ENCODE results near the gene ZSWIM6. TPM values are rescaled to one million over a fixed set of nuclear protein-coding genes. Genes with fewer than 3 reads are reported as not detected.

ZSWIM6 gene
- total RNA-seq, 6 experiments from 2014 or later = 2.8 to 7.2 (median 4.1) TPM

GRCh38 chr5:61498121-61498520, 166.1 kb downstream of the ZSWIM6 start:
- Histone ChIP-seq H3K4me3 (no peak overlapping the region), H3K27me3 (no peaks in the 10 kb centered on the region)
- DNase-seq = no peak

GRCh38 chr5:61501971-61502370, 169.9 kb downstream of the ZSWIM6 start:
- DNase-seq = no peak
- H3K4me1 ChIP-seq = peaks cover 0 to 11% (median 0%) of the 10 kb centered on the region in 4 donors
- no peak overlapping the region for H3K4me3 ChIP-seq
- ATAC-seq = no peak
- intact Hi-C loops (cut with DNase I) = no loop called here
- no peak for TF ChIP-seq CTCF (IDR thresholded peaks at IDR 0.05)
- TF ChIP-seq POLR2A (IDR thresholded peaks at IDR 0.05) = no peak
- no peaks in the 10 kb centered on the region for H3K9me3 ChIP-seq
- no peaks in the 10 kb centered on the region for H3K36me3 ChIP-seq
- WGBS (ENCODE audit: insufficient coverage, low coverage, low lambda C conversion rate, missing lambda C conversion rate) = 94% methylated on average over 3 of the region's 3 CpGs
- no peak overlapping the region for H3K27ac ChIP-seq
- no peaks in the 10 kb centered on the region for H3K27me3 ChIP-seq

More at GRCh38 chr5:61498121-61498520, 166.1 kb downstream of the ZSWIM6 start:
- Histone ChIP-seq H3K4me1 (peaks cover 0 to 5% (median 0%) of the 10 kb centered on the region in 4 donors), H3K9me3 (no peaks in the 10 kb centered on the region), H3K36me3 (peaks cover 0 to 7% (median 0%) of the 10 kb centered on the region in 4 donors), H3K27ac (no peak overlapping the region)
- WGBS (ENCODE audit: insufficient coverage, low coverage, low lambda C conversion rate, missing lambda C conversion rate) = 89% methylated on average over 5 of the region's 5 CpGs
- ATAC-seq = no peak
- intact Hi-C loops (cut with DNase I) = no loop called here
- TF ChIP-seq POLR2A (IDR thresholded peaks at IDR 0.05) = no peak
- TF ChIP-seq CTCF (IDR thresholded peaks at IDR 0.05) = no peak

GRCh38 chr5:61504143-61504770, 172.2 kb downstream of the ZSWIM6 start:
- WGBS (ENCODE audit: insufficient coverage, low coverage, low lambda C conversion rate, missing lambda C conversion rate) = 100% methylated on average over 1 of the region's 1 CpG
- Histone ChIP-seq H3K4me3 (no peak overlapping the region), H3K27me3 (no peaks in the 10 kb centered on the region), H3K9me3 (no peaks in the 10 kb centered on the region), H3K36me3 (no peaks in the 10 kb centered on the region), H3K27ac (no peak overlapping the region), H3K4me1 (peaks cover 0 to 8% (median 0%) of the 10 kb centered on the region in 4 donors)
- intact Hi-C loops (cut with DNase I) = no loop called here
- DNase-seq (no peak), ATAC-seq (peak; percentile 76 to 92 (median 86))
- TF ChIP-seq POLR2A (IDR thresholded peaks at IDR 0.05) (no peak), CTCF (IDR thresholded peaks at IDR 0.05) (no peak)

GRCh38 chr5:61505281-61505680, 173.2 kb downstream of the ZSWIM6 start:
- intact Hi-C loops (cut with DNase I) = no loop called here
- DNase-seq (no peak), ATAC-seq (no peak)
- Histone ChIP-seq H3K4me1 (peaks cover 0 to 8% (median 0%) of the 10 kb centered on the region in 4 donors), H3K9me3 (no peaks in the 10 kb centered on the region), H3K27ac (no peak overlapping the region), H3K36me3 (no peaks in the 10 kb centered on the region), H3K4me3 (no peak overlapping the region), H3K27me3 (no peaks in the 10 kb centered on the region)
- TF ChIP-seq CTCF (IDR thresholded peaks at IDR 0.05) = no peak
- no peak for TF ChIP-seq POLR2A (IDR thresholded peaks at IDR 0.05)

- TF ChIP-seq CTCF (IDR thresholded peaks at IDR 0.05) (no peak), POLR2A (IDR thresholded peaks at IDR 0.05) (no peak)
These were observed 175.2 kb downstream of the ZSWIM6 start for GRCh38 chr5:61507232-61507631.

More at GRCh38 chr5:61507232-61507631, 175.2 kb downstream of the ZSWIM6 start:
- H3K9me3 ChIP-seq = no peaks in the 10 kb centered on the region
- H3K27me3 ChIP-seq = no peaks in the 10 kb centered on the region
- H3K4me1 ChIP-seq = peaks cover 0 to 8% (median 0%) of the 10 kb centered on the region in 4 donors
- H3K36me3 ChIP-seq = no peaks in the 10 kb centered on the region
- DNase-seq (no peak), ATAC-seq (no peak)
- H3K27ac ChIP-seq = no peak overlapping the region
- H3K4me3 ChIP-seq = no peak overlapping the region
- intact Hi-C loops (cut with DNase I) = no loop called here
